ENCODE data around the gene HHIPL1.

DNA sequence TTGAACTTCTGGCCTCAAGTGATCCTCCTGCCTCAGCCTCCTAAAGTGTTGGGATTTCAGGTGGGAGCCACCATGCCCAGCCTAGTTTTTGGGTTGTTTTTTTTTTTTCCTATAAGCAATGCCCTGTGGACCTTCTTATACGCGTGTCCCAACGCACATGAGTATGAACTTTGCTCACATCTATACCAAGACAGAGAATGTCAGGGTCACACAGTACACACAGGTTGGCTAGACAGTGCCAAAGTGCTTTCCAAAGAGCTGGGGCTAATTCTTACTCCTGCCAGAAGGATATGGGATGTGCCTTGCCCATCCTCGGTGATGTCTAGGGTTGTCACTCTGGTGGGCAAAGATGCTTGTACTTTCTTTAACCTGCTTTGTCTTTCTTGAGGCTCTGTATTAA lies 33.3 kb upstream of the HHIPL1 start:
- TF ChIP-seq JUN (IDR thresholded peaks at IDR 0.05; ENCODE audit: low read depth, low read length) (no peak), RAD21 (IDR thresholded peaks at IDR 0.05 in 1 of 2, conservative IDR thresholded peaks at IDR 0.05 in 1 of 2; ENCODE audit: low read depth in 2 of 2, low read length in 2 of 2) (no peak), YY1 (IDR thresholded peaks at IDR 0.05; ENCODE audit: low read depth, low read length) (no peak)

Measured in H1 (cell line).